Activated CD4-positive, alpha-beta T cell treated with anti-CD3 and anti-CD28 coated beads, Interleukin-2, Interleukin-6, amounts not matched to agents 100 ng/mL and 50 ng/mL, durations not matched to agents 16 hours and 8 hours (primary cell): Measurements from ENCODE around the gene RABAC1.
"Not testable (repeated sequence)": the region's sequence is repeated elsewhere in the genome, so short reads cannot be mapped to it uniquely, and the experiment has no call there.

Experiments
- DNase-seq: peaks from one replicate; pipeline ENCODE4 v3.0.0-alpha.2; 2020

RABAC1 gene

GRCh38 chr19:41927497-41928192, 31.5 kb downstream of the RABAC1 start:
- DNase-seq = peak; percentile 27

GRCh38 chr19:41926763-41927496, 32.2 kb downstream of the RABAC1 start:
- DNase-seq = no peak

GRCh38 chr19:41926028-41926762, 32.9 kb downstream of the RABAC1 start:
- DNase-seq = no peak

- DNase-seq = no peak
Observed at GRCh38 chr19:41925208-41926003, 33.7 kb downstream of the RABAC1 start.

GRCh38 chr19:41924151-41925145, 34.7 kb downstream of the RABAC1 start:
- DNase-seq = no peak

- DNase-seq = no peak
Observed at GRCh38 chr19:41923045-41923788, 35.9 kb downstream of the RABAC1 start.

- DNase-seq = no peak
Observed at GRCh38 chr19:41922585-41922984, 36.5 kb downstream of the RABAC1 start.

- no peak for DNase-seq
Observed at GRCh38 chr19:41921577-41922576, 37.2 kb downstream of the RABAC1 start.

- no peak for DNase-seq
Observed at GRCh38 chr19:41920882-41921576, 38.1 kb downstream of the RABAC1 start.

GRCh38 chr19:41919948-41920712, 39.0 kb downstream of the RABAC1 start:
- no peak for DNase-seq

GRCh38 chr19:41918653-41919244, 40.4 kb downstream of the RABAC1 start:
- DNase-seq = no peak

GRCh38 chr19:41918095-41918494, 41.0 kb downstream of the RABAC1 start:
- no peak for DNase-seq

GRCh38 chr19:41917676-41918075, 41.4 kb downstream of the RABAC1 start:
- DNase-seq = no peak

- no peak for DNase-seq
Observed at GRCh38 chr19:41915776-41916414, 43.2 kb downstream of the RABAC1 start.

- no peak for DNase-seq
Observed at GRCh38 chr19:41915021-41915775, 43.9 kb downstream of the RABAC1 start.

- not testable (repeated sequence) for DNase-seq
Observed at GRCh38 chr19:41914424-41914834, 44.7 kb downstream of the RABAC1 start.
